HL-60/S4 treated with retinoic acid at 250 ng/mL for 4 days and 3 days (cell line): ENCODE measurements around the gene PPP1R8.
"Not testable (repeated sequence)": the region's sequence is repeated elsewhere in the genome, so short reads cannot be mapped to it uniquely, and the experiment has no call there.

ENCODE experiments used
- in situ Hi-C: fragments of 300-500 bp; cut with MboI; formaldehyde crosslinking; loops from 2 replicates; pipeline ENCODE4 v1.7.0; 2022; ENCODE audit warnings: low sequenced_read_pairs

Gene PPP1R8

DNA sequence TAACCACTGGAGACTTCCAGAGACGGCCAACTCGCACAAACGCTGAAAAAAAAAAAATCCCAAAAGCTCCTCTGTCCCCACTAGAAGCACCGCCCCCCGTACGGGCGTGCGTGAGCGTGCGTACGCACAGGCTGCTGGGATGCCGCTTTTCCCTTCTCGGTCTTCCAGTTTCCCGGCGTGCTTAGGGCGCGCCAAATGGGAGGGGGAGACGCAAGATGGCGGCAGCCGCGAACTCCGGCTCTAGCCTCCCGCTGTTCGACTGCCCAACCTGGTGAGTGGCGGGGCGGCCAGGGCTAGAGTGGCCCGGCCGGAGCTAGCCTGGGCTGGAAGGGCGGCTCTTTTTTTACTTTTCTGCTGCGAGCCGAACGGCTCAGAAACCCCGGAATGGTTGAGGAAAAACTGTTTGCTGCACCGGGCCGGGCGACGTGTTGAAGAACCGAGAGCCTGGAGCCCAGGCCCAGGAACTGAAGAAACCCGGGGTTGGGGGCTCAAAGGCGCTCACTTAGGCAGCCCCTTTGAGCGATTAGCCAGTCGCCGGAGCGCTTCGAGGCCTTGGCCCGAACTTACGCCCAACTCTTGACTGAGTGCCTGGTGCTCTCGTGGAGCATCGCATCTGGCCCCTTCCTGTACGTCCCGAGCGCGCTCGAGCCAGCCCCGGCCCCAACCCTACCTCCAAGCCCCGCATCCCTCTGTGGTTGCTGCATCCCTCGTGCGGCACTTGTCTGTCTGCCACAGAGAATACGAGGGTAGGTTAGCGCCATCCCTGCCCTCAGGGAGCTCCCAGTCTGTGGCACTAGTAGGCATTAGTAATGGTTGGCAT, at the start of gene PPP1R8:
Gene PPP1R8 (plus strand): TSS at position 162 of the 820 bp plus-strand sequence. CDS start 54 bp downstream, at position 216.
- in situ Hi-C loops, result no loop called here

DNA sequence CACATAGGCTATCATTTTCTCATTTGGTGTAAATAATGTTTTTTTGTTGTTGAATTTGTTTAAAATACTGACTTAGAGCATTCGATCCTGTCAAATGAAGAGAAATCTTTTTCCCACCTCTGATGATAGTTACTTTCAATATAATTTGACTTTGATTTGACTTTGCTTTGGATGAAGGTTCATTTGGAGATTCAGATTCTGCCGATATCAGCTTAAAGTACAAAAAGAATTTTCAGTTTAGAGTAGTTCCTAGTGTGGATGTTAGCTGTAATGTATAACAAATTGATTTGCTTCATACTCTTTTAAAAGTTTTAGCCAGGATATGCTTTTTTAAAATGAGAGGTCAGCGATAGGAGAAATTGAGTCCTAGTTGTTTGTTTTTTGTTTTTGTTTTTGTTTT, 47.6 kb upstream of the PPP1R8 start:
- in situ Hi-C loops, result no loop called here

DNA sequence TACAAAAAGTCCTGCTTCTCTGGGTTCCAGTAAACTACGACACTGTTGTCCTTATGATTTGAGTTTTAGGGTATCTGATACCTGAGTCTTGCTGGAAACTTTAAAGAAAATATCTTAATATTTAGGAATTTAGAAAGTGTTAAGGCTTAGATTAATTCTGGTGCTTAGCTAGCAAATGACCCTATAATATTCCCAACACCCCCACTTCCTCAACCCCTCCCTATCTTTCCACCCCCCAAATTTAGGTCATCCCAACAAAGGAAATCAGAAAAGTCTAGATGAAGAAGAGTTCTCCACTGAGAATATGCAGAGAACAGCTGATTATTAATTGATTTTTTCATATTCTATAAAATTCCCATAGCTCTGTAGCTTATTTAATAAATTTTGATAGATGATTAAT, 45.9 kb upstream of the PPP1R8 start:
- in situ Hi-C loops, result no loop called here

DNA sequence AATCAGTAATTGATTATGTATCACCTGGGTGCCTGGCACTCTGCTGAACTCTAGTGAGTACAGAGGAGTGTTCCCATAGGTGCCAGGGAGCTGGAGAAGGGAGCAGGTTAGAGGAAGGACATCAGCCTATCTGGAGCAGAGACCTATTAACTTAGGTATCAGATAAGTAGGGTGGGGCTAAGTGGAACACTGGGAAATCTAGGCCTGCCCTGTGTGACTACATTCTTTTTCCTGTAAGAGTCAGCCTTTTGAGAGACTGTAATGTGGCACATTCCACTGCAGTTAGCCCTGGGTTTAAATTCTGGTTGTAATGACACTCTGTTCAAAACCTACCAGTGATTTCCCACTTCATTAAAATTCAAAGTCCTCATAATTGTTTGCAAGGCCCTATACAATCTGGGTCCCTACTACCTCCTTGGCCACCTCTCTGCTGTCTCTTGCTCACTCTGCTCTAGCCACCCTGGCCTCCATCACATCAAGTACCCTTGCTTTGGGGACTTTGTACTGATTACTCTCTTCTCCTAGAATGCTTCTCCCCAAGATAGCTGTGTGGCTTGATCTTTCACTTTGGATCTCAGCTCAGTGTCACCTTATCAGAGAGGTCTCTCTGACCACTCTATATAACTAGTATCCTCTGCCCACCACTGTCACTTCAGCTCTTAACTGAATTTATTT, 44.7 kb upstream of the PPP1R8 start:
- in situ Hi-C loops, result no loop called here

DNA sequence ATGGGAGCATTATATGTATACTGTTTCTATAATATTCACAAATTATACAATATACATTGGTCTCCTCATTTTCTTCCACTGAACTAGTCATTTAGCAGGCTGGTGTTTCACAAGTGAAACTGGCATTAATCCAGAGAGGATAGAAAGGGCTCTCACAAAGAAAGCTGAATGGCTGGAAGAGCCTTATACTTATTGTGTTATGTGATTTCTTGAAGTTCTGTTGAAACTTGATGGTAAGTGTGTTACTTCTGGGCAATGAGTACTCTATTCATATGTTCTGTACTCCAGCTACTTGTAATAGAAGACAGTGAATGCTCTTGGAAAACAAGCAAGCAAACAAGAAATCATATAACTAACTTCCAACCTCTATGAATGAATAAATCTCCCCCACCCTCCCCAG, 42.7 kb upstream of the PPP1R8 start:
- in situ Hi-C loops, result no loop called here

DNA sequence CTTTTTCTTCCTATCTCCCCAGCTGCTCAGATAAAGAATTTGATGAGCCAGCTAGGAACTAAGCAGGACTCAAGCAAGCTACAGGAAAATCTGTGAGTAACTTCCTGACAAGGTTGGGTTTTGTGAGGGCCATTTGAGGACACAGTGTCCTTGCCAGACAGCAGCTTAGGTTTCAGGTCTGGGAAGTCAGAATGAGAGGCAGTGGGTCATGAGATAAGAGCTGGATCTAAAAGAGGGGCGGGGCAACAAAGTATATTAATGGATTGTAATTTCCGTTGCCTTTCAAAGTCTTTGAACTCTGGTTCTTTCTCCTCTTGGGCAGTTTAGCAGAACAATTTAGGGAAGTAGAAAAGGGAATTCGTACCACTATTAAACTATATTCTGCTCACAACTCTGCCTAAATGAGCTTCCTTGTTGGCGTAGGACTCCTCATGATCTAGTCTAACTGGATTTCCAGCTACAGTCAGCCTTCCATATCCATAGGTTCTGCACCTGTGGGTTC, 41.0 kb upstream of the PPP1R8 start:
- in situ Hi-C loops, result no loop called here

DNA sequence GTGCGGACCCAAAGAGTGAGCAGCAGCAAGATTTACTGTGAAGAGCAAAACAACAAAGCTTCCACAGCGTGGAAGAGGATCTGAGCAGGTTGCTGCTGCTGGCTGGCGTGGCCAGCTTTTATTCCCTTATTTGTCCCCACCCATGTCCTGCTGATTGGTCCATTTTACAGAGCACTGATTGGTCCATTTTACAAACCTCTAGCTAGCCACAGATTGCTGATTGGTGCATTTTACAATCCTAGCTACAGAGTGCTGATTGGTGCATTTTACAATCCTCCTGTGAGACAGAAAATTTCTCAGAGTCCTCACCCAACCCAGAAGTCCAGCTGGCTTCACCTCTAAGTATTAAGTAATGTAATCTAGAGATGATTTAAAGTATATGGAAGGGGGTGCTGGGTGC, 40.3 kb upstream of the PPP1R8 start:
- in situ Hi-C loops, result not testable (repeated sequence)

DNA sequence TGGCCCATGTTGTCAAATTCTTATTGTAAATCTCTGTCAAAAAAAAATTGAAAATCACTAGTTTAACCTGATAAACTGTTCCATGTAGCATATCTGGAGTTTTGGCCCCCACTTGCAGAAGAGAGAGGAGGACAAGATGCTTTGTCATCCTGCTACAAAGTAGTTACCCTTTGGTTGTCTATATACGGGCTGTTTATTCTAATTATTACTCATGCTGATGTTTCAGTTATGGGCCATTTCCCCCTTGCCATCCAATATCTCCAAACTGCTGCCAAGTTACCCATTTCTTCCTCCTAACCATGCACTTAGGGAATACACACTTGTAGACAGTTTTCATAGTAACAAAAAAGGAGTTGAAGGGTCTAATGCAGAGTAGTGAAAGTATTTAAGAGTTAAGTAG, 35.0 kb upstream of the PPP1R8 start:
- in situ Hi-C loops, result no loop called here

DNA sequence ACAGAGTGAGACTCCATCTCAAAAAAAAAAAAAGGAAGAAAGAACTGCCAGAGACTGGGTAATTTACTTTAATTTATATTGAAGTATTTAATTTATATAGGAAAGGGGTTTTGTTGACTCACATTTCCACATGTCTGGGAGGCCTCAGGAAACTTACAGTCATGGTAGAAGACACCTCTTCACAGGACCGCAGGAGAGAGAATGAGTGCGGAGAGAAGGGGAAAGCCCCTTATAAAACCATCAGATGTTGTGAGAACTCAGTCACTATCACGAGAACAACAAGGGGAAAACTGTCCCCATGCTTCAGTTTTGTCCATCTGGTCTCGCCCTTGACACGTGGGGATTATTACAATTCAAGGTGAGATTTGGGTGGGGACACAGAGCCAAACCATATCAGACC, 25.8 kb upstream of the PPP1R8 start:
- in situ Hi-C loops, result no loop called here

DNA sequence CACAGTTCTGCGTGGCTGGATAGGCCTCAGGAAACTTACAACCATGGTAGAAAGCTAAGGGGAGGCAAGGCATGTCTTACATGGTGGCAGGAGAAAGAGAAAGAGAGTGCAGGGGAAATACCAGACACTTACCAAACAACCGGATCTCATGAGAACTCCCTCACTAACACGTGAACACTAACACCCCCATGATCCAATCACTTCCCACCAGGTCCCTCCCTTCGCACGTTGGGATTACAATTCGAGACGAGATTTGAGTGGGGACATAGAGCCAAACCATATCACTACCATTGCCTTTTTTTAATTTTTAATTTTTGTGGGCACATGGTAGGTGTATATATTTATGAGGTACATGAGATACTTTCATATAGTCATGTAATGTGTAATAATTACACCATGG, 23.8 kb upstream of the PPP1R8 start:
- in situ Hi-C loops, result no loop called here

DNA sequence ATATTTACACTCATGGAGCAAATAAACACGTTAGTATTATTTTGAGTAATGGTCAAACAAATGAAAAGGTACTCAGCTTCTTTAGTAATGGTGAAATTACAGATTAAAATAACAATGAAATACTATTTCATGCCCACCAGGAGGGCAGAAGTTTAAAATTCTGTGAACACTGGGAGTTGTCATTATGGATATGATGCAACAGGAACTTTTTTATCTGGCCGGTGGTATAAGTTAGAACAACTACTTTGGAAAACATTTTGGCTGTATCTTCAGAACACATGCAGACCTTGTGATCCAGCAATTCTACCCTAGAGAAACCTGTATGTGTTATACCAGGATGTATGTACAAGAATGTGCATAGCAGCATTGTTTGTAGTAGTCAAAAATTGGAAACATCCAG, 23.2 kb upstream of the PPP1R8 start:
- in situ Hi-C loops, result no loop called here

DNA sequence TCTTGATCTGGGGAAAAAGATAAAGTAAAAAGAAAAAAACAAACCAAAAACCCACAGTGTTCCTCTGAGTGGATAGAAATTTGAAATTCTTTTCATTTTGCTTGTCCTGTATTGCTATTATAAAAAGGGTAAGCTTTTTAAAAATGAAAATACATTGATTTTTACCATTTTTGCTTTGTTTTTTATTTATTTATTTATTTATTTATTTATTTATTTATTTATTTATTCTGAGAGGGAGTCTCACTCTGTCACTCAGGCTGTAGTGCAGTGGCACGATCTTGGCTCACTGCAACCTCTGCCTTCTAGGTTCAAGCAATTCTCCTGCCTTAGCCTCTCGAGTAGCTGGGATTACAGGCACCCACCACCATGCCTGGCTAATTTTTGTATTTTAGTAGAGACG, 22.5 kb upstream of the PPP1R8 start:
- in situ Hi-C loops, result not testable (repeated sequence)

DNA sequence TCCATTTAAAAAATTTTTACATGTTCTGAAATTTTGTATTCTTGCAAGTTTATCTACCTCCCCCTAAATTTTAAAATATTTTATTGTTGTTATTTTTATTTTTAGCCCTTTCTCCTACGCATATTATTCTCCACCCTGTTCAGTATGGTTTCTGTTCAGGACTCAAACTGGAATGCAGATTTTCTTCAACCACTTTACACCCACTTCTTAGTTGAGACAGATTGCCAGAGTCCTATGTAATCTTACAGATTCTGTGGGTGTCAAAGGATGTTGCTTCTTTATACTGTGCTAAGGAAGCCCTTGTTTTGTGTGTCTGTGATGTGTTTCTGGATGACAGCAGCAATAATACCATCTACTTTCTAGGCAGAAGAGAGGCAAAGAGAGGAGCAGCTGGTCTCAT, 20.7 kb upstream of the PPP1R8 start:
- in situ Hi-C loops, result no loop called here

DNA sequence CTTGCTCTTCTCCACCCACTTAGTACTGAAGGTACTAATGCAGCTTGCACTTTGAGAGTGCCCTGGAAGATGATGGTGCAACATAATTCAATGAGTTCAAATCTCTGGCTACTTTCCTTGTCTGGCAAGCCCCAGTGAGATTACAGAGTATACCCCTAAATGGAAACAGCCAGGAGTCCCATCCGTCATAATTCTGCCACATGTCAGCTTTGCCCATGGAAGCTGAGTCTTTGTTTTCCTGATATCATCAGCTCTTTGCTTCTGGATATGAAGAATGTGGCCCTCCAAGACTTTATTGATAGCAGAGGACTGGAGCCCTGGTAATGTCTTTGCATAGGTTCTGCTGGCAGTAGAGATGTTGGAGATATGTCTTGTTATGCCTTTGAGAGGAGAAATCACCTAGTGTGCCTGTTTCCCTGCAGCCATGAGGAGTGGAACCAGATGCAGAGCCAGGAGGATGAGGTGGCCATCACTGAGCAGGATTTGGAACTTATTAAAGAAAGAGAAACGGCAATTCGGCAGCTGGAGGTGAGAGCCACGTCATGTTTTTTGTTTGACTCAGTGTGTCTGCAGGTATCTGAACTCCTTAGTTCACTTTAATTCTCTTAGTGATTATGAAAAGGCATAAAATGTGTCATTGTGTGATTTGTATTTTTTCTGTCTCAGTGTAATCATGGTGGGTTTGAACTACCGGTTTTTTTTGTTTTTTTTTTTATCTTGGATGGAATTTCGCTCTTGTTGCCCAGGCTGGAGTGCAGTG, 18.7 kb upstream of the PPP1R8 start:
- in situ Hi-C loops, result no loop called here

DNA sequence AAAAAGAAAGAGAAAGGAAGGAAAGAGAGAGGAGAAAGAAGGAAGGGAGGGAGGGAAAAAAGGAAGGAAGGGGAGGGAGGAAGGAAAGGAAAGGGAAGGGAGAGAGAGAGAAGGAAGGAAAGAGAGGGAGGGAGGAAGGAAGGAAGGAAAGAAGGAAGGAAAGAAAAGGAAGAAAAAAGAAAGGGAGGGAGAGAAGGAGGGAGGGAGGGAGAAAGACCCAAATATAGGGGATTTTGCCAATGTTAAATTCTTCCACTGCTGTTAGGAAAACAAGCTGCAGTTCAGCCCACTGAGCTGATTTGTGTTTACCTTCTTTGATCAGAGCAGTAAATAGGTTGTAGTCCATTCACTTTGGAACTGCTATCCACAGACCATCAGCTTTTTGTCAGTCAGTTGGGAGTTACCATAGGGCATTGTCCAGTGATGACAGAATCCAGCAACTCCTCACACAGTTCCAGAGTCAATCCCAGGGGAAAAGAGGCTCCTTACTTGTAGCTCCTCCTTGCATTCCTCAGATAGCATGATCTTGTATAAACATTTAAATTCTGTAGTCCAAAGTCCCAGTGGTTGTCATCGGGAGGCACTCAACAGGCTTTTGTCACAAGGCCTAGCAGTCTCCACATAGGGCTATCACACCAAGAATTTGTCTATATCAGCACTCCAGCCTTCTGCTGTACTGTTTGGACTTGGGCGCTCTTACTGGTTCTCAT, 13.5 kb upstream of the PPP1R8 start:
- in situ Hi-C loops, result no loop called here

DNA sequence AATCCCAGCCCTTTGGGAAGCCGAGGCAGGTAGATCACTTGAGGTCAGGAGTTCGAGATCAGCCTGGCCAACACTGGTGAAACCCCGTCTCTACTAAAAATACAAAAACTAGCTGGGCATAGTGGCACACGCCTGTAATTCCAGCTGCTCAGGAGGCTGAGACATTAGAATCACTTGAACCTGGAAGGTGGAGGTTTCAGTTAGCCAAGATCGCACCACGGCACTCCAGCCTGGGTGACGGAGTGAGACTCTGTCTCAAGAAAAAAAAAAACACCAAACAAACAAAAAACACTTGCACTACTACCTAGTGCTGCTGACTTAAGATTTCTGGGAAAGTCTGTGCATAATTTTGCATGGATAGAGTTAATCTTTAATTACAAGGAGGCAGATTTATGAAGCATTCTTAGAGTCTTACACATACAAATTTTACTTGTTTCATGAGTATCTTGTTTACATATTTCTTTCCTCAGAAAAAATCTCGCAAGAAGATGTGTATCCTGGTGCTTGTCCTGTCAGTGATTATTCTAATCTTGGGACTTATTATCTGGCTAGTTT, 8.7 kb upstream of the PPP1R8 start:
- in situ Hi-C loops, result no loop called here

DNA sequence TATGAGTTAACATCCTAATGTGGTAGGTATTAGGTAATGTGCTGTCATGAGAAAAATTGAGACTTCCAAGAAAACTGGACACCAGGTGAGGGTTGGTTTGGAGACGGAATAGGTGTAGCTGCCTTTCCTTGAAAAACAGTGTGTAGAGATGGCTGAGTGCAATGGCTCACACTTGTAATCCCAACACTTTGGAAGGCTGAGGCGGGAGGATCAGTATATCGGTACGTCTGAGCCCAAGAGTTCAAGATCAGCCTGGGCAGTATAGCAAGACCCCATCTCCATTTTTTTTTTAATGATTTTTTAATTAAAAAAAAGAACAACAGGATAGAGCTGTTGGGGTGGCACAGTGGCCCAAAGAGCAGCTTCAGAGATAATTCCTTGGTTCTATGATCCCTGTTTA, 6.8 kb upstream of the PPP1R8 start:
- in situ Hi-C loops, result no loop called here

DNA sequence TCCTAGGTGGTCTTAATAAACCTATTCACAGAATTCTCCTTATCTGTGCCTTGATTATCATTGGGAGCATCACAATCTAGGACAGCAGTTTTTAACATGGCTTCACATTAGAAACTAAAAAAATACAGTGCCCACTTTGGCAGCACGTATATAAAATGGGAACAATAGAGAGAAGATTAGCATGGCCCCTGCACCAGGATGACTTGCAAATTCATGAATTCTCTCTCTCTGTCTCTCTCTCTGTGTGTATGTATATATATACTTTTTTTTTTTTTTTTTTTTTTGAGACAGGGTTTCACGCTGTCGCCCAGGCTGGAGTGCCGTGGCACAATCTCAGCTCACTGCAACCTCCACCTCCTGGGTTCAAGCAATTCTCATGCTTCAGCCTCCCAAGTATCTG, 6.2 kb upstream of the PPP1R8 start:
- in situ Hi-C loops, result no loop called here

DNA sequence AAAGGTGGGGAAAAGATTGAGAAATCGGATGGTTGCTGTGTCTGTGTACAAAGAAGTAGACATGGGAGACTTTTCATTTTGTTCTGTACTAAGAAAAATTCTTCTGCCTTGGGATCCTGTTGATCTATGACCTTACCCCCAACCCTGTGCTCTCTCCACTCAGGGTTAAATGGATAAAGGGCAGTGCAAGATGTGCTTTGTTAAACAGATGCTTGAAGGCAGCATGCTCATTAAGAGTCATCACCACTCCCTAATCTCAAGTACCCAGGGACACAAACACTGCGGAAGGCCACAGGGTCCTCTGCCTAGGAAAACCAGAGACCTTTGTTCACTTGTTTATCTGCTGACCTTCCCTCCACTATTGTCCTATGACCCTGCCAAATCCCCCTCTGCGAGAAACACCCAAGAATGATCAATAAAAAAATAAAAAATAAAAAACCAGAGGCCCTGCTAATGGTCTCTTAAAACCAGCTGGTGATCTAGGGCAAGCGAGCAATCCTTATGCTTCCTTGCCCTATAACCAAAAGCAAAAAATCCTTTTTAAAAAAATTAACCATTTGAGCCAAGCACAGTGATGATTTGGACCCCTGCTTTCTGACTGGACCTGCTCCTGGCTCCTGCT, 1.1 kb upstream of the PPP1R8 start:
- in situ Hi-C loops, result not testable (repeated sequence)
